Measurements from ENCODE around the gene PTPN14. TPM values are rescaled to one million over a fixed set of nuclear protein-coding genes. Genes with fewer than 3 reads are reported as not detected.

The PTPN14 gene
- total RNA-seq, 1 experiment from 2014 or later, result 37.5 TPM

DNA sequence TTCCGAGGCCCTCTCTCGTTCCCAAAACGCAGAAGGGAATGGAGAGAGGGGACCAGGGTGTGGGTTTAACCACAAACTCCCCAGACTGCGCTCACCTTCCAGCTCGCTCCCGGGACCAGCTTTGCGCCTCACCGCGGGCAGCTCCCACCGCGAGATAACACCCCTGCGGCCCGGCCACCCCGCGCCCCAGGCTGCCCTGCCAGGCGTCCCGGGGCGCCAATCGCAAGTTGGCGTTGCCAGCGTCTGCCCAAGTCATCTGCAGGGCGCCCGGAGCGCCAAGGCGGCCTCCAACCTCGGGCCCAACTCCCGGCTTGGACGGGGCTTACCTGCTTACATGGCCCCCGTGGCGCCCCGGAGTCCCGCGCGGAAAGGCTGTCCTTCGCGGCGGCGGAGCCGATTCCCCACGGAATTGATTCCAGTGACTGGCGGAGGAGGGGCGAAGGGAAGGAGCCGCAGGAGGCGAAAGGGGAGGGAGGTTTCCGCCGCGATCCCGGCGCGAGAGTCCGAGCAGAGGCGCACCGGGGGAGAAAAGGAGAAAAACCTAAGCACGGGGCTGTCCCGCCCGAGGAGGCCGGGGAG is 456 bp downstream of the PTPN14 start:
- Histone ChIP-seq H3K9ac (ENCODE audit: low read length) (peak overlapping the region; percentile 98), H4K20me1 (ENCODE audit: insufficient read depth) (peaks cover 4% of the 10 kb centered on the region; the same call in 1 of the 2 replicates), H3K36me3 (ENCODE audit: control insufficient read depth in 1 of 2, insufficient read depth in 2 of 2, low read length in 2 of 2) (no peaks in the 10 kb centered on the region), H3K9me3 (ENCODE audit: control insufficient read depth in 1 of 2, insufficient read depth in 1 of 2, low read depth in 1 of 2, low read length in 2 of 2) (no peaks in the 10 kb centered on the region), H3K9me2 (ENCODE audit: insufficient read depth) (no peaks in the 10 kb centered on the region), H3K4me3 (replicated peaks in 1 of 2; ENCODE audit: low read depth in 1 of 2, low read length in 2 of 2) (peak overlapping the region; percentile 80 to 93), H2AFZ (ENCODE audit: low read depth, low read length, poor library complexity, severe bottlenecking) (no peak overlapping the region), H3K27me3 (ENCODE audit: insufficient read depth, low read length) (no peaks in the 10 kb centered on the region), H3K79me2 (ENCODE audit: insufficient read depth, low read length) (peaks cover 55% of the 10 kb centered on the region), H3K4me1 (ENCODE audit: control insufficient read depth in 1 of 2, insufficient read depth in 2 of 2, low read length in 2 of 2) (peaks cover 30 to 39% of the 10 kb centered on the region in 2 experiments), H3K4me2 (ENCODE audit: low read length) (peak overlapping the region; percentile 94), H3K27ac (ENCODE audit: low read depth, low read length) (peak overlapping the region; percentile 87)
- ATAC-seq, result peak; percentile 37
- BruUV-seq (replicated peaks), result no TSS peak
- intact Hi-C loops (cut with micrococcal nuclease), result loop anchor here (2.0 kb wide), 2 partner anchors 34 to 104 kb away; no protein-coding TSS in a partner anchor
- ChIA-PET RAD21 (ENCODE audit: low non-redundant PET in 1 of 2, low total read pairs in 2 of 2, uncharacterized antibody in 2 of 2, unreplicated experiment in 2 of 2) (interaction anchor here in 1 of 2 experiments (1.5 kb wide), 1 partner anchor 57 kb away, joined by 3 read pairs; no protein-coding TSS in a partner anchor), CTCF (interaction anchor here (0.7 to 2.1 kb wide), 4 partner anchors 10 to 218 kb away, joined by 3 to 13 read pairs (median 5); no protein-coding TSS in a partner anchor), POLR2A (interaction anchor here (1.5 kb wide), 2 partner anchors 10 to 94 kb away, joined by 3 to 4 read pairs; no protein-coding TSS in a partner anchor)
- TF ChIP-seq, protein P1, sequence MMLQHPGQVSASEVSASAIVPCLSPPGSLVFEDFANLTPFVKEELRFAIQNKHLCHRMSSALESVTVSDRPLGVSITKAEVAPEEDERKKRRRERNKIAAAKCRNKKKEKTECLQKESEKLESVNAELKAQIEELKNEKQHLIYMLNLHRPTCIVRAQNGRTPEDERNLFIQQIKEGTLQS (IDR thresholded peaks at IDR 0.05), result no peak
- TF ChIP-seq JUND (IDR thresholded peaks at IDR 0.05) (no peak), EGR1 (IDR thresholded peaks at IDR 0.05; ENCODE audit: low read depth) (no peak), SIN3A (IDR thresholded peaks at IDR 0.05; ENCODE audit: low read depth) (peak; percentile 68; the same call in 1 of the 2 replicates), FOSL1 (IDR thresholded peaks at IDR 0.05; ENCODE audit: low read depth) (no peak), ZFX (IDR thresholded peaks at IDR 0.05) (peak; percentile 59), RAD21 (IDR thresholded peaks at IDR 0.05; ENCODE audit: low read depth) (no peak), POLR2A (IDR thresholded peaks at IDR 0.05; ENCODE audit: borderline replicate concordance, extremely low read depth, insufficient read depth, insufficient read length) (no peak), CEBPB (IDR thresholded peaks at IDR 0.05; ENCODE audit: low read depth) (no peak), SP1 (IDR thresholded peaks at IDR 0.05; ENCODE audit: low read depth) (no peak), CBX3 (IDR thresholded peaks at IDR 0.05; ENCODE audit: low read depth) (no peak)
- TF ChIP-seq, protein P2, sequence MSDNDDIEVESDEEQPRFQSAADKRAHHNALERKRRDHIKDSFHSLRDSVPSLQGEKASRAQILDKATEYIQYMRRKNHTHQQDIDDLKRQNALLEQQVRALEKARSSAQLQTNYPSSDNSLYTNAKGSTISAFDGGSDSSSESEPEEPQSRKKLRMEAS (IDR thresholded peaks at IDR 0.05), result peak; percentile 8; the same call in 1 of the 2 replicates
- TF ChIP-seq, protein P3, sequence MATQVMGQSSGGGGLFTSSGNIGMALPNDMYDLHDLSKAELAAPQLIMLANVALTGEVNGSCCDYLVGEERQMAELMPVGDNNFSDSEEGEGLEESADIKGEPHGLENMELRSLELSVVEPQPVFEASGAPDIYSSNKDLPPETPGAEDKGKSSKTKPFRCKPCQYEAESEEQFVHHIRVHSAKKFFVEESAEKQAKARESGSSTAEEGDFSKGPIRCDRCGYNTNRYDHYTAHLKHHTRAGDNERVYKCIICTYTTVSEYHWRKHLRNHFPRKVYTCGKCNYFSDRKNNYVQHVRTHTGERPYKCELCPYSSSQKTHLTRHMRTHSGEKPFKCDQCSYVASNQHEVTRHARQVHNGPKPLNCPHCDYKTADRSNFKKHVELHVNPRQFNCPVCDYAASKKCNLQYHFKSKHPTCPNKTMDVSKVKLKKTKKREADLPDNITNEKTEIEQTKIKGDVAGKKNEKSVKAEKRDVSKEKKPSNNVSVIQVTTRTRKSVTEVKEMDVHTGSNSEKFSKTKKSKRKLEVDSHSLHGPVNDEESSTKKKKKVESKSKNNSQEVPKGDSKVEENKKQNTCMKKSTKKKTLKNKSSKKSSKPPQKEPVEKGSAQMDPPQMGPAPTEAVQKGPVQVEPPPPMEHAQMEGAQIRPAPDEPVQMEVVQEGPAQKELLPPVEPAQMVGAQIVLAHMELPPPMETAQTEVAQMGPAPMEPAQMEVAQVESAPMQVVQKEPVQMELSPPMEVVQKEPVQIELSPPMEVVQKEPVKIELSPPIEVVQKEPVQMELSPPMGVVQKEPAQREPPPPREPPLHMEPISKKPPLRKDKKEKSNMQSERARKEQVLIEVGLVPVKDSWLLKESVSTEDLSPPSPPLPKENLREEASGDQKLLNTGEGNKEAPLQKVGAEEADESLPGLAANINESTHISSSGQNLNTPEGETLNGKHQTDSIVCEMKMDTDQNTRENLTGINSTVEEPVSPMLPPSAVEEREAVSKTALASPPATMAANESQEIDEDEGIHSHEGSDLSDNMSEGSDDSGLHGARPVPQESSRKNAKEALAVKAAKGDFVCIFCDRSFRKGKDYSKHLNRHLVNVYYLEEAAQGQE (IDR thresholded peaks at IDR 0.05; ENCODE audit: low read depth), result no peak
- no peak for DNase-seq (ENCODE audit: low read depth, low spot score)
